NT2/D1 (cell line): Measurements from ENCODE around the gene PEAK3.

Experiments
- SUZ12 ChIP-seq: IDR thresholded peaks from 2 replicates; pipeline ENCODE4 v1.6.1; 2011; ENCODE audit not compliant: insufficient read length, insufficient read depth; ENCODE audit errors: extremely low read depth
- YY1 ChIP-seq: IDR thresholded peaks from 2 replicates; pipeline ENCODE4 v1.6.1; 2011; ENCODE audit not compliant: insufficient read length, insufficient read depth
- ZNF274 ChIP-seq: IDR thresholded peaks from 2 replicates; pipeline ENCODE4 v1.6.1; 2011; ENCODE audit warnings: mild to moderate bottlenecking, low read depth, low read length

GRCh38 chr19:2236064-2236313, 46.0 kb downstream of the PEAK3 start:
- no peak for TF ChIP-seq ZNF274
- TF ChIP-seq YY1: no peak
- no peak for TF ChIP-seq SUZ12
